ENCODE results near the gene ANTXR1.
"Not testable (repeated sequence)": the region's sequence is repeated elsewhere in the genome, so short reads cannot be mapped to it uniquely, and the experiment has no call there.

ANTXR1 gene

DNA sequence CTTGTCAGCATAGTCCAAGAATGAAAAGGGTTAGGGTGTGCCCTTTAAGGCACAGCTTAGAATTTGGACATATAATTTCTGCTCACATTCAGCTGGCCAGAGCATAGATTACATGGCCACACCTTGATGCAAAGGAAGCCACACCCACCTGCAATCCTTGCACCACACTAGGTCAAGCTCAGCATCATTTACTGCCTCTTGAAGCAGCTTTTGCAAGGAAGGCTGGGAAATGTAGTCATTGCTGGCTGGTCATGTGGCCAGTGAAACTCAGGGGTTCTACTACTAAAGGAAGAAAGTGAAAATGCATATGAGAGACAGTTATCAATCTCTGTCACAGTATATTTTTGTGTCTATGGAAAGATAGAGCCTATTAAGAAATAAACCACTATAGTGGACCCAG, 214.7 kb downstream of the ANTXR1 start:
- no peak overlapping the region for H3K4me3 ChIP-seq (ENCODE audit: low read length)
- peak; percentile 18 for DNase-seq (ENCODE audit: low read depth)
- TF ChIP-seq, protein P1, sequence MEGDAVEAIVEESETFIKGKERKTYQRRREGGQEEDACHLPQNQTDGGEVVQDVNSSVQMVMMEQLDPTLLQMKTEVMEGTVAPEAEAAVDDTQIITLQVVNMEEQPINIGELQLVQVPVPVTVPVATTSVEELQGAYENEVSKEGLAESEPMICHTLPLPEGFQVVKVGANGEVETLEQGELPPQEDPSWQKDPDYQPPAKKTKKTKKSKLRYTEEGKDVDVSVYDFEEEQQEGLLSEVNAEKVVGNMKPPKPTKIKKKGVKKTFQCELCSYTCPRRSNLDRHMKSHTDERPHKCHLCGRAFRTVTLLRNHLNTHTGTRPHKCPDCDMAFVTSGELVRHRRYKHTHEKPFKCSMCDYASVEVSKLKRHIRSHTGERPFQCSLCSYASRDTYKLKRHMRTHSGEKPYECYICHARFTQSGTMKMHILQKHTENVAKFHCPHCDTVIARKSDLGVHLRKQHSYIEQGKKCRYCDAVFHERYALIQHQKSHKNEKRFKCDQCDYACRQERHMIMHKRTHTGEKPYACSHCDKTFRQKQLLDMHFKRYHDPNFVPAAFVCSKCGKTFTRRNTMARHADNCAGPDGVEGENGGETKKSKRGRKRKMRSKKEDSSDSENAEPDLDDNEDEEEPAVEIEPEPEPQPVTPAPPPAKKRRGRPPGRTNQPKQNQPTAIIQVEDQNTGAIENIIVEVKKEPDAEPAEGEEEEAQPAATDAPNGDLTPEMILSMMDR (IDR thresholded peaks at IDR 0.05; ENCODE audit: insufficient read depth, low read depth, low read length, missing control alignments) = no peak

DNA sequence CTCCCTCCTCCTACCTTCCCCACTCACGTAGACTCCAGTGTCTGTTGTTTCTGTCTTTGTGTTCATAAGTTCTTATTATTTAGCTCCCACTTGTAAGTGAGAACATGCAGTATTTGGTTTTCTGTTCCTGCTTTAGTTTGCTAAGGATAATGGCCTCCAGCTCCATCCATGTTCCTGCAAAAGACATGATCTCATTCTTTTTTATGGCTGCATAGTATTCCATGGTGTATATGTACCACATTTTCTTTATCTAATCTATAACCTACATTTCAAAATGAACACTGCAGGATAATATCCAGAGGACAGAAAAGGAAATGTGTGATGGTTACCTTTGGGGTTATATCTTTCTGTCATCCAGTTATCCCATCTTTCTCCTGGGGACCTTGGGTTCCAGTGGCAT, 218.0 kb downstream of the ANTXR1 start:
- not testable (repeated sequence) for H3K4me3 ChIP-seq (ENCODE audit: low read length); DNase-seq (ENCODE audit: low read depth)

DNA sequence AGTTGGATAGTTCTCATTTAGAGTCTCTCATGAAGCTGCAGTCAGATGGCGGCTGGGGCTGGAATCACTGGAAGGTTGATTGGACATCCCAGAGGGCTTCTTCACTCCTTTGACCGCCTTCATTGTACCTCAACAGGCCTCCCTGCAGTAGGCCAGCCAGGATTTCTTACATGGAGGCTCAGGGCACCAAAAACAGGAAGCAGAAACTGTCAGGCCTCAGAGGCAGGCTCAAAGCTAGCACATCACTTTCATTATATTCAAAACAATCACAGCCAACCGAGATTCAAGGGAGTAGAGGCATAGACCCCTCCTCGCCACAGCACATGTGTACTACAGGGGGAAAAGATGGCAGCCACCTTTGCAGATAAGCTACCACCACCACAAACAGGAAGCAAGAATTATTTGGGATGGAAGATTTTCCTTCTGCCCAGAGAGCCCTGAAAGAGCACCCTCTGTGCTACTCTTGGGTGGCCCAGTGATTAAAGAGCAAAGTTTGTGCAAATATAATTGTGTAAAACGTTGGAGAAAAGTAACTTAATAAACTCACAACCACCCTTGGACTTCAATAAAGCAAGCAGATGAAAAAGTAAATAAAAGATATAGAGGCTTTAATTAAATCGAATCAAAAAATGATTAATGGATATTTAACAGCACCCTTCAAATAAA, 218.8 kb downstream of the ANTXR1 start:
- TF ChIP-seq, protein P1 (IDR thresholded peaks at IDR 0.05; ENCODE audit: insufficient read depth, low read depth, low read length, missing control alignments) = no peak
- no peak for DNase-seq (ENCODE audit: low read depth)
- H3K4me3 ChIP-seq (ENCODE audit: low read length) = no peak overlapping the region

DNA sequence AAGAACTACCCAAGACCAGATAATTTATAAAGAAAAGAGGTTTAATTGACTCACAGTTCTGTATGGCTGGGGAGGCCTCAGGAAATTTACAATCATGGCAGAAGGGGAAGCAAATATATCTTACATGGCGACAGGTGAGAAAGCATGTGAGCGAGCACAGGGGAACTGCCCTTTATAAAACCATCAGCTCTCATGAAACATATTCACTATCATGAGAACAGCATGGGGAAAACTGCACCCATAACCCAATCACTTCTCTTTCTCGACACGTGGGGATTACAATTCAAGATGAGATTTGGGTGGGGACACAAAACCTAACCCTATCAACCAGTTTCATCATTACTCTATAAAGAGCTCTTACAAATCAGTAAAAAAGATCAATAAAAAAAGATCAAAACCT, 222.9 kb downstream of the ANTXR1 start:
- not testable (repeated sequence) for H3K4me3 ChIP-seq (ENCODE audit: low read length); DNase-seq (ENCODE audit: low read depth)

DNA sequence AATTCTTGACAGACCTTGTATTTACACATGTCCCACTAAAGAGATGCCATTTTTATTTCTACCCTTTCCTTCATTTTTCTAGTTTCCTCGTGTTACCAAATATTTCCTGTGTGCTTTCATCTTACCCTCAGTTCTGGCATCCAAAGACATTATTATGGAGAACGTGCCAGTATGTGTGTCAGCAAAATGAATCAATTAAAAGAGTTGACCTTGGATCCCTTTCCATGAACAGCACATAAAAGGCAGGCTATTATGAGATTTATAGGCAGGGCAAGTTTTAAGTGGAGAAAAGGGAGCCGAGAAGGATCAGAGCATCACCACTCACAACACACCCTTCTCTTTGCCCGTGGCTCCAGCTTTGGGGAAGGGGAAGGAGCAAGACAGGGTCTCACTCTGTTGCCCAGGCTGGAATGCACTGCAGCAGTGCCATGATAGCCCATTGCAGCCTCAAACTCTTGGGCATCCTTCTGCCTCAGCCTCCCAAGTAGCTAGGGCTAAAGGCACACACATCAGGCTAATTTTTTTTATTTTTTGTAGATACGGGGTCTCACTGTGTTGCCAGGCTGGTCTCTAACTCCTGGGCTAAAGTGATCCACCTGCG, 224.2 kb downstream of the ANTXR1 start:
- no peak for DNase-seq (ENCODE audit: low read depth)
- TF ChIP-seq, protein P1 (IDR thresholded peaks at IDR 0.05; ENCODE audit: insufficient read depth, low read depth, low read length, missing control alignments) = no peak

DNA sequence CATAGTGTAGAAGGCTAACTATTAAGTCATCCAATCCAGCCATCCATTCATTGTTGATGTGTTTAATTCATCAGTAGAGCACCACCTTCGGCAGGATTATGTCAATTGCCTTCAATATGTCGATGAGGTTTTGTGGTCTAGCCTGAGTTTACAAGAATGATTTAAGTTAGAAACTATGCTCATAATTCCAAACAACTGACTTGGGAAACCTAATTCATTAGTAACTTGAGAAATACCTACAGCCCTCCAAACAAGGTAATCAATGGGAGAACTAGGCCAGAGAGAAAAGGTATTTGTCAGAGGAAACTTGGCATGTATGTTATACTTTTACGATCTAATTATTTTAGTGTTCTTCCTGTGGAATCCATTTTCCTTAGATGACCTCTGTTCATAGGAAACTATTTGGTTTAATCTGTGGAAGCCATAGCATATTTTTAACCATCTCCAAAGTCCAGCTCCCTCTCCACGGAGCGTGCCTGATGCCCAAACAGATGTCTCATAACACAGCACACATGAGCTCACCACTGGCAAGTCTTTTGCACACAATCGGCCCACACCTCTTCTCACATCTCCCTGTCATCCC, 225.6 kb downstream of the ANTXR1 start:
- no peak for DNase-seq (ENCODE audit: low read depth)
- no peak overlapping the region for H3K4me3 ChIP-seq (ENCODE audit: low read length)
- TF ChIP-seq, protein P1 (IDR thresholded peaks at IDR 0.05; ENCODE audit: insufficient read depth, low read depth, low read length, missing control alignments) = no peak

More for the DNA sequence above, 224.2 kb downstream of the ANTXR1 start:
- no peak overlapping the region for H3K4me3 ChIP-seq (ENCODE audit: low read length)

DNA sequence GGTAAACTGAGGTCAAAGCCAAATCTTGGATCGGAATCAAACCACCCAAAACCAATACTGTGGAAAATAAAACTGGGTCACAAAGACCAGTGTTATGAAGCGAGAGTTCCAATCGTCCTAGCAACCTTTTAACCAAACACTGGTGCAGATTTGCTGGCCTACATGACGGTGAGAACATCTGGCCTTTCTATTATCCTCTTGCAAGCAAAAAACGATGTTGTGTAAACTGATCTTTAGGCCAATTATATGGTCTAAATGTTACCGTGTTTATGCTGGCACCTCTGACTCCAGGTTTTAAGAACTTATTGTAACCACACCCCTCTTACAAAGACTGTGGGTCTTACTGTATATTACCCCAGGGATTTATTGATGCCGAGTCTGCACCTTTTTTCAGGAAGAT, 228.1 kb downstream of the ANTXR1 start:
- TF ChIP-seq, protein P1 (IDR thresholded peaks at IDR 0.05; ENCODE audit: insufficient read depth, low read depth, low read length, missing control alignments) = no peak
- no peak for DNase-seq (ENCODE audit: low read depth)
- no peak overlapping the region for H3K4me3 ChIP-seq (ENCODE audit: low read length)

All from epithelial cell of esophagus (primary cell).